ENCODE results near the gene CAMK2D. TPM values are rescaled to one million over a fixed set of nuclear protein-coding genes. Genes with fewer than 3 reads are reported as not detected.

Gene CAMK2D
- total RNA-seq, 1 experiment from 2014 or later, result 29.5 TPM

- Histone ChIP-seq H3K27me3 (ENCODE audit: control insufficient read depth, insufficient read depth, low read length) (no peaks in the 10 kb centered on the region), H3K9me3 (ENCODE audit: control insufficient read depth, insufficient read depth, low read depth, low read length) (no peaks in the 10 kb centered on the region), H3K4me3 (ENCODE audit: low read depth in 2 of 2, low read length in 2 of 2) (no peak overlapping the region), H3K27ac (ENCODE audit: low read length) (no peak overlapping the region), H3K4me1 (ENCODE audit: control insufficient read depth, insufficient read depth, low read length) (no peaks in the 10 kb centered on the region; the same call in 1 of the 2 replicates), H3K36me3 (ENCODE audit: control insufficient read depth, insufficient read depth, low read length) (no peaks in the 10 kb centered on the region; the same call in 1 of the 2 replicates)
- ChIA-PET CTCF (no interaction called here), POLR2A (no interaction called here)
- in situ Hi-C loops (cut with HindIII; ENCODE audit: low pct_unique_long_range_greater_than_20kb, low sequenced_read_pairs), result no loop called here
- ATAC-seq (no peak), DNase-seq (ENCODE audit: low read depth, low spot score) (no peak)
- intact Hi-C loops (cut with micrococcal nuclease; ENCODE audit: unreplicated experiment), result no loop called here
- TF ChIP-seq TCF7L2 (IDR thresholded peaks at IDR 0.05; ENCODE audit: low read depth, low read length) (no peak), POLR2AphosphoS5 (IDR thresholded peaks at IDR 0.05; ENCODE audit: low read depth, low read length) (no peak), SIN3A (IDR thresholded peaks at IDR 0.05; ENCODE audit: borderline replicate concordance, insufficient read depth, low read depth, low read length) (no peak), CTCF (IDR thresholded peaks at IDR 0.05) (no peak), REST (IDR thresholded peaks at IDR 0.05; ENCODE audit: insufficient read depth in 1 of 2, low read depth in 2 of 2, low read length in 1 of 2) (no peak)
- no TSS peak for BruUV-seq (replicated peaks)
These were observed 102.4 kb downstream of the CAMK2D start for GRCh38 chr4:113659127-113659526.

- Histone ChIP-seq H3K9me3 (ENCODE audit: control insufficient read depth, insufficient read depth, low read depth, low read length) (no peaks in the 10 kb centered on the region), H3K4me1 (ENCODE audit: control insufficient read depth, insufficient read depth, low read length) (no peaks in the 10 kb centered on the region; the same call in 1 of the 2 replicates), H3K27ac (ENCODE audit: low read length) (no peak overlapping the region), H3K4me3 (ENCODE audit: low read depth in 2 of 2, low read length in 2 of 2) (no peak overlapping the region), H3K27me3 (ENCODE audit: control insufficient read depth, insufficient read depth, low read length) (no peaks in the 10 kb centered on the region), H3K36me3 (ENCODE audit: control insufficient read depth, insufficient read depth, low read length) (no peaks in the 10 kb centered on the region; the same call in 1 of the 2 replicates)
- ChIA-PET POLR2A (no interaction called here), CTCF (no interaction called here)
- ATAC-seq (no peak), DNase-seq (ENCODE audit: low read depth, low spot score) (no peak)
- in situ Hi-C loops (cut with HindIII; ENCODE audit: low pct_unique_long_range_greater_than_20kb, low sequenced_read_pairs) (no loop called here), intact Hi-C loops (cut with micrococcal nuclease; ENCODE audit: unreplicated experiment) (no loop called here)
- no TSS peak for BruUV-seq (replicated peaks)
- TF ChIP-seq POLR2AphosphoS5 (IDR thresholded peaks at IDR 0.05; ENCODE audit: low read depth, low read length) (no peak), REST (IDR thresholded peaks at IDR 0.05; ENCODE audit: insufficient read depth in 1 of 2, low read depth in 2 of 2, low read length in 1 of 2) (no peak), TCF7L2 (IDR thresholded peaks at IDR 0.05; ENCODE audit: low read depth, low read length) (no peak), CTCF (IDR thresholded peaks at IDR 0.05) (no peak), SIN3A (IDR thresholded peaks at IDR 0.05; ENCODE audit: borderline replicate concordance, insufficient read depth, low read depth, low read length) (no peak)
These were observed 103.8 kb downstream of the CAMK2D start for GRCh38 chr4:113657586-113658233.
